AG08396 (cell line): ENCODE measurements around the gene RFC4.

Source experiments
- DNase-seq: peaks from one replicate; pipeline ENCODE4 v3.0.0; 2012; ENCODE audit warnings: low spot score, mixed read lengths

The RFC4 gene

GRCh38 chr3:186750316-186750715 is 56.0 kb downstream of the RFC4 start:
- DNase-seq = no peak

- peak; percentile 66 for DNase-seq
Observed at GRCh38 chr3:186746008-186746407, 60.3 kb downstream of the RFC4 start.

GRCh38 chr3:186743666-186744065 is 62.6 kb downstream of the RFC4 start:
- DNase-seq = no peak

GRCh38 chr3:186742618-186743380 is 63.5 kb downstream of the RFC4 start:
- no peak for DNase-seq
